Measurements from ENCODE around the gene ARHGEF39.

GRCh38 chr9:35712762-35713400 is 47.9 kb upstream of the ARHGEF39 start:
- TF ChIP-seq, protein P1, sequence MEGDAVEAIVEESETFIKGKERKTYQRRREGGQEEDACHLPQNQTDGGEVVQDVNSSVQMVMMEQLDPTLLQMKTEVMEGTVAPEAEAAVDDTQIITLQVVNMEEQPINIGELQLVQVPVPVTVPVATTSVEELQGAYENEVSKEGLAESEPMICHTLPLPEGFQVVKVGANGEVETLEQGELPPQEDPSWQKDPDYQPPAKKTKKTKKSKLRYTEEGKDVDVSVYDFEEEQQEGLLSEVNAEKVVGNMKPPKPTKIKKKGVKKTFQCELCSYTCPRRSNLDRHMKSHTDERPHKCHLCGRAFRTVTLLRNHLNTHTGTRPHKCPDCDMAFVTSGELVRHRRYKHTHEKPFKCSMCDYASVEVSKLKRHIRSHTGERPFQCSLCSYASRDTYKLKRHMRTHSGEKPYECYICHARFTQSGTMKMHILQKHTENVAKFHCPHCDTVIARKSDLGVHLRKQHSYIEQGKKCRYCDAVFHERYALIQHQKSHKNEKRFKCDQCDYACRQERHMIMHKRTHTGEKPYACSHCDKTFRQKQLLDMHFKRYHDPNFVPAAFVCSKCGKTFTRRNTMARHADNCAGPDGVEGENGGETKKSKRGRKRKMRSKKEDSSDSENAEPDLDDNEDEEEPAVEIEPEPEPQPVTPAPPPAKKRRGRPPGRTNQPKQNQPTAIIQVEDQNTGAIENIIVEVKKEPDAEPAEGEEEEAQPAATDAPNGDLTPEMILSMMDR (IDR thresholded peaks at IDR 0.05) = no peak
- TF ChIP-seq EP300 (IDR thresholded peaks at IDR 0.05) = no peak
